Measurements from ENCODE around the gene THSD4.
"Not testable (repeated sequence)": the region's sequence is repeated elsewhere in the genome, so short reads cannot be mapped to it uniquely, and the experiment has no call there.

Gene THSD4

DNA sequence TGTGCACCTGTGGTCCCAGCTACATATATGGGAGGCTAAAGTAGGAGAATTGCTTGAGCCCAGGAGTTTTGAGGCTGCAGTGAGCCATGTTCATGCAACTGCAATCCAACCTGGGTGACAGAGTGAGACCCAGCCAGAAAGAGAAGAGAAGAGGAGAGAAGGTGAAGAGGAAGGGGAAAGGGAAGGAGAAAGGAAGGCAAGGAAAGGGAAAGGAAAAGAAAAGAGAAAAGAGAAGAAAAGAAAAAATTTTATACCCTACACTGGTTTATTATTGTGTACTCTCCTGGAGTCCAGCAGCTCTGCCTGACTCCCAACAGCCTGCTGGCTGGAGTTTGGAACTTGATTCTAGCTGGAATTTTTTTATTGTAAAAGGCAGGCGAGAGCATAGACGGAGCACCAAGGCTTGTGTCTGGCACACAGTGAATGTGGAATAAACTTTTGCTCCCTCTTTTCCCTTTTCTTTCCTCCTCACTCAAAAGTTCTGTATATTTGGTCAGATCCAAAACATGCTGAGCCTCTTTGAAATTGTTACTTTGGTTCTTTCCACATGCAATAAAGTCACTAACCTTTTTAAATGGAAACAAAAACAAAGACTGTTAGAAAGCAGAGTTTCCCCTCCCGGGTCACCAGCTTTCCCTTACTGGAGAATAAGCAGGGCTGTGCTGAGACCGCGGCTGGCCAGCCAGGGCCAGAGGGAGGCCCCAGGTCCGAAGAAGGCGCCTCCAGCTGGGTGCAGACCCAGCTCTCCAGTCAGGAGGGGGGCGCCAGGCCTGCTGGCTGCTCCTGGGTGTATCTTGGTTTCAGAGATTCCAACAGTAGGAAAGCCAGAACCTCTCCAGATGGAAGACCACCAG lies 9.9 kb downstream of the THSD4 start:
- no peak for DNase-seq

DNA sequence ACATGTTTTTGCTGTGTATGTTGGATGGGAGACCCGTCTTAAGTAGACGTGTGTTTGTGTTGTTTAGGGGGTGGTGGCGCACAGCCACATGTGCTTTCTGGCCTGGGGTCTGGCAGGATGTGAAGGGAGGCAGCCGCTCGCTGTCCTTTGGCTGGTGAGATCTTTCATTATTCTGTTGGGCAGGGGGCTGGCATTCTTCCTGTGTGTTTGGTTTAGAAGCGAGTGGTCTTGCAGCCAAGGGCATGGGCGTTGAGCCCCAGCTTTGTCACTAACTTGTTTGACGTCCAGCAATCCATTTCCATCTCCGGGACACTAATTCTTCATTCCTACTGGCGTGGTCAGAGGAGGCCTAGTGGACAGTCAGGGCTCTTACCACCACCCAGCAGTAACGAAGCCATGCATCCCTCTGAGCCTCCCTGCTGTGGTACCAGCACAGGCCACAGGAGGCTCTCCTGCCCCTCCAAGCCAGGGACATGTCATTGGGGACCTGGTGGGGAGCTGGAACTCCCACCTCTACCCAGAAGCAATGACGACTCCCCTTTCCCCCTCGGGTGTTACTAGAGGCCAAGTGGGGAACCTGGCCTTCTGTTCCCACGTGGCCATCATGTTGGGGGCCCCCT lies 10.7 kb downstream of the THSD4 start:
- no peak for DNase-seq

DNA sequence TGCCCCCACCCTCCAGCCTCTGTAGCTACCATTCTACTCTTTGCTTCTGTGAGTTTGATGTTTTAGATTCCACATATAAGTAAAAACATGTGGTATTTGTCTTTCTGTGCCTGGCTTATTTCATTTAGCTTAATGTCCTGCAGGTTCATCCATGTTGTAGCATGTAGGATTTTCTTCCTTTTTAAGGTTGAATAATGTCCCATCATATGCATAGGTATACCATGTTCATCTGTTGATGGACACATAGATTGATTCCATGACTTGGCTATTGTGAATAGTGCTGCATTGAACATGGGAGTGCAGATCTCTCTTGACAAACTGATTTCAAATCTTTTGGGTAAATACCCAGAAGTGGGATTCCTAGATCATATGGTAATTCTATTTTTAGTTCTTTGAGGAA lies 11.8 kb downstream of the THSD4 start:
- no peak for DNase-seq

DNA sequence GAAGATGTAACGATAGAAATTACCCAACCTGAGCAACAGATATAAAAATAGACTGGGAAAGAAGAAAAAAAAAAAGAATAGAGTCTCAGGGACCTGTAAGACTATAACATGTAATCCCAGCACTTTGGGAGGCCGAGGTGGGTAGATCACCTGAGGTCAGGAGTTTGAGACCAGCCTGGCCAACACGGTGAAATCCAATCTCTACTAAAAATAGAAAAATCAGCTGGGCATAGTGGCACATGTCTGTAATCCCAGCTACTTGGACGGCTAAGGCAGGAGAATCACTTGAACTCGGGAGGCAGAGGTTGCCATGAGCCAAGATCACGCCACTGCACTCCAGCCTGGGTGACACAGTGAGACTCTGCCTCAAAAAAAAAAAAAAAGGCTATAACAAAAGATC lies 12.9 kb downstream of the THSD4 start:
- not testable (repeated sequence) for DNase-seq

DNA sequence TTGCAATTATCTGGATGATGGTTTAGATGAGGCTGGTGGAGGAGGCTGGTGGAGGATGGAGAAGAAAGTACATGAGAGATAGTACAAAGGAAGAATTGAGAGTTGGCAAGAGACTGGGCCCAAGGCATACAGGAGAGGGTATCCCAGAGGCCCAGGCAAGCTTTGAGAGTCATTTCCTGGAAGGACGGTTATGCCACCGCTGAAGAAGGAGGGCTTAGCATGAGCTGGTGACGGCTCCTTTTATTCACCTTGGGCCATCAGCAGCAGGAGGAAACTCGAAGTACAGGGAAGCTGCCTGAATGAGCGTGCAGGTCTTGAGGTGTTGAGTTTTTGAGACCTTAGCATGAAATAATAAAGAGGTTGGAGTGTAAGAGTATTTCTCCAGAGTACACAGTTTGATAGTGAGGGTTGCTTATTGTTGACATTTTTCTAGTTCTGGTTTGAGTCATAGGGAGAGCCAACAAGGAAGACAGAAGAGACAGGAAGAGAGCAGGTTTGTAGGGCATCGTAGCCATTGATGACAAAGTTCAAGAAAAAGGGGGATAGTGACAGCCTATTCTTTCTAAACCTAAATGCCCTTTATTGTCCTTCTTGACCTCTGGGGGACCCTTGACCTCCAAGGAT lies 13.8 kb downstream of the THSD4 start:
- no peak for DNase-seq

DNA sequence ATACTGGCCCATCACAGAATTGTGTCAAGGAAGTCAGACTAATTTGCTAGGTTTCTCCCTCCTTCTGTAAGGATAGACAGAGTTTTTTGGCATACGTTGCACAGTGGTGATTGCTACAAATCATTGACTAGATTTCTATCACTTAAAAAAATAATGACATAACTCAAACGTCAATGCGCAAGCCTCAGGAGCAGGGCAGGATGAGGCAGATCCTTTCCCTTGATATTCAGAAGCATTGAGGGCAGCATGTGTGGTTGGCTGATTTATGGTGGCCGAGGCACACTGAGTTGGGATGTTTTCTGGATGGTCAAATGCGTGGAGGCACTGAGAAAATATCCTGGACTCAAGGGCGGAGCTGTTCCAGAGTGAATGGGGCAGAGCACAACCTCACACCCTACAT lies 14.4 kb downstream of the THSD4 start:
- DNase-seq, result no peak

DNA sequence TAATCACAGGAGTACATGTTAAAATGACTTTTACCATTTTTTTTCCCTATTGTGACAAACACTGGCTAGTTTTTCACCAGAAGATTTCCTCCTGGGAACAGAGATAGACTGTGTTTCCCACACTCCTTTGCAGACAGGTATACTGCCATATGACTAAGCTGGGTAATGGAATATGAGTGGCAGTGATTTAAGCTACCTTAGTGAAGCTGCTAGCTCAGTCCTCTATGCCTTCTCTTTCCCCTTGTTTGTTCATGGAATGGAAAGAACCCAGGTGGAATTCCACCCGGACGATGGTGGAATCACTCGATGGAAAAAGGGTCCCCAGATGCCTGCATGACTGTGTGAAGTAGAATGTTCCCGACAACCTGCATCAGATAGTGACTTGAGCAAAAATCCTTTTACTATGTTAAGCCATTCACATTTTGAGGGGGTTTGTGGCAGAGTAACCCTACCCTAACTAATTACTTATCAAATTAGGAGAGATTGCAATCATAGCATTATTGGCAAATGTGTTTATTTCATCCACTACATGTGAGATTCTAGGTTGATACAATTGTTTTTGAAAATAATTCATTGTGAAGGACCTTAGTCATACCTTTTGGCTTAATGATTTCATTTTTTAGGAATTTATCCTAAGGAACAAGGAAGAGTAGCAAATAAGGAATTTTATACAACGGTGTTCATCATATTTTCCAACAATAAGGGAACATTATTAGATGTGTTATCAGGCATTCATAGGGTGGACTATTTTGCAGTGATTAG lies 16.5 kb downstream of the THSD4 start:
- no peak for DNase-seq

DNA sequence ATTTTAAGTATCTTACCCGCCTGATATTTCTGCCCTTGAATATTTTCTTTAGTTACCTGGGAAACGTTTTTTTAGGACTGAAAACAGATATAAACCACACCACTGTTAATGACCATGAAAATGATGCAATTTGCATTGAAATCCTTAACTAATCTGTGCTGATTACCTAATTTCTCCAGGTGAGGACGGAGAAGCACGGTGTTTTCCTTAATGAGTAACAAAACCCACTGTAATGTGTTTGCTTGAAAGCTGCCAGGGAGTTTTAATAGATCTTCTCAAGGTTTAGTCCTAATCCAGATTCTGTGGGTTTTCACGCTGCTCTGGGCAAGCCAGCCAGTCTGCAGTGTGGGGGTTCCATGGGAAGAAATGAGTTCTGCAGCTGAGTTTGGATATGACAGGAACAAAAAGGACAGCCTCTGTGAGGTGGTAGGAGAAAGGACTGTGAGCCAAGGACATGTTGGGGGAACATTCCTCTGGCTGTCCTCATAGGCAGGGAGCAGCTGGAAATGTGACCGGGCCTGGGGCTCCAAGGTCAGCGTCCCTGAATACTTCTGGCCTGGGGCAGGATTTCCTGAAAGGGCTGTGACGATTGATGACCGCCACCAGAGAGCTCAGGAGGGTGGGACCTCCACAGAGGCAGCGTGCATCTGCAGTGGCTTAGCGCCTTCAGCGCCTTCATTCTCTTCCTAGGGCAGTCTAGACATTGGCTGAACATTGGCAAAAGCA lies 18.6 kb downstream of the THSD4 start:
- no peak for DNase-seq

DNA sequence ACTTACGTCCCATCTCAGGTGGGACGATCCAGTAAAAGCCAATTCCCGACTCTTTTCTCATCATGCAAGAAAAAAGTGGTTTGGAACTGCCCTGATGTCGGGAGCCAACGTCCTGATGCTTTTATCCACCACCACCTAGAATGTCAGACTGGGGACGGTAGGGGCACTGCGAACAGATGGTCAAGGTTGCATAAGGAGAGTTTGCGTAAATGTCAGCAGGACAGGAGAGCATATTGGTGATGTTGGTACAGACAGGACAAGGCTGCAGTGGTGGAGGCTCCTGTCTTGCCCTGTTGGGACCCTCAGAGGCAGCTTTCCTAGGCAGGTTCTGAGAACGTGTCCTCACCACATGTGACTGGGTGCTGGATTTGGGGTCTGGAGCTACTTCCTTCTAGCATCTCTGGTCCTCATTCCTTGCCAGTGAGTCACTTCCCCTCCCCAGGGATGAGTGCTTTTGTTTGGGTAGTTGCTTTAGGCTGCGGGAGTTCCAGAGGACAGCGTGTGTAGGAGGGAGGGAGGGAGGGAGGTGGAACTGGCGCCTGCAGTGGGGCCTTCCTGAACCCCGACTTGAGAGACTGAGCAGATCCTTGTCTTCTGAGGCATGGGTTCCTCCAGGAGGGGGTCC lies 21.0 kb downstream of the THSD4 start:
- no peak for DNase-seq

DNA sequence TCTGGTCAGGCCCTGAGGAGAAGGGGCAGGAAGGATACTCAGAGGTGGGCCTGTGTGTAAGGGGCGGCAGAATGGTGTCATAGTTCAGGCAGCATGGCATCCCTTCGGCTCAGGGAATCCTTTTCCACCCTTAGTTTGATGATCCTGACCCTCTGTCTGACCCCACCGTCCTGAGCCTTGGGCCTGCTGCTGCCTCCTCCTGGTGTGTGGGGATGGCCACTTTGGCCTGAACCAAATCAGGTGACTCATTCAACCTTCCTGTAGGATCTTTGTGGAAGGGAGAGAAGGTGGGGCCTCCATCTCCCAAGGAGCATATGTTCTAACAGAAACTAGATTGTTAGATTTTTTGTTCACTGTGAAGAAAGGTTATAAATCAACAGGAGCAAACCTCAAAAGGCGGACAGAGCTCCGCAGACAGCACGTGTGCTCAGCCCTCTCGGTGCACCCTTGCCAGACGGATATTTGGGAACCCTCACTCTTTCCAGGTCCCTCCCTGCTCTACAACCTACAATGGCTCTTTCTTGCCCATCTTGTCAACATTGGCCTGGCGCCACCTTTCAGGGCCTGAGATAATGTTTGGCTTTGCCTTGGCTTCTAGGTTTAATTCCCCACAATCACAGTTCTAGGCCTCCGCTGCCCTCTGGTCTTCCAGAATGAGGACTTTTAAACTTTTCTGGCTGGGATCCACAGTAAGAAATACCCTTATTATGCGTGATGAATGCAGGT lies 21.7 kb downstream of the THSD4 start:
- no peak for DNase-seq

DNA sequence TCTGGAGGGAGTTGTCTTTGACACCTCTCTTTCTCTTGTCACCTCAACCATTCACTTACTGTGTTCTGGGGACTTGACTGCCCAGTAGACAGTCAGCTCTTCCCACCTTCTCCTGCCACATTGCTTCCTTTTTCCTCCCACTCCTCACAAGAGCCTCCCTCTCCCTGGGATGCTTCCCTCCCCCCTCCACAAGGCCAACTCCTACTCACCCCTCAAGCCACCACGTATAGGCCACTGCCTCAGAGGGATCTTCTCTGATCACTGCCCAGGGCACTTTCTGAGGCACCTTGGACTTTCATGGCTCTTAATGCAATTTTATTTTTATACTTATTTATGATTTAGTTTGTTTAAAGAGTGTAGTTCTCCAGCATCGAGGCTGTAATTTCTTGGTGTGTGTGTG lies 23.2 kb downstream of the THSD4 start:
- DNase-seq, result no peak

DNA sequence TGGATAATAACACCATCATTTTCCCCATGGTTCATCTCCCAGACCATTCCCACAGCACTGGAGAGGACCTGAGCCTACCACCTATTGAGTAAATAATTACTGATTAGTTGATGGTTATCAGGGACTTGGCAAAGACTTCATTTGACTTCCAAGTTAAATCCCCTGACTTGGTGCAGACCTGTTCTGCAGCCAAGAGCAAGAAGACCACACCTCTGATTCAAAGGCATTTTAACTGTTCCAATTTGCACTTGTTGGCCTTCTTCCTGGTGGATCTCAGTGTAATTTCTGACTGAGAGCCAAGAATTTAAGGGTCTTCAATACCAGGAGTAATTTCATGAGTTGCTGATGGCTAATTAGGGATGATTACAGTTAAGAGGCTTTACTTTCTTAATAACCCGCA lies 24.0 kb downstream of the THSD4 start:
- DNase-seq, result no peak

DNA sequence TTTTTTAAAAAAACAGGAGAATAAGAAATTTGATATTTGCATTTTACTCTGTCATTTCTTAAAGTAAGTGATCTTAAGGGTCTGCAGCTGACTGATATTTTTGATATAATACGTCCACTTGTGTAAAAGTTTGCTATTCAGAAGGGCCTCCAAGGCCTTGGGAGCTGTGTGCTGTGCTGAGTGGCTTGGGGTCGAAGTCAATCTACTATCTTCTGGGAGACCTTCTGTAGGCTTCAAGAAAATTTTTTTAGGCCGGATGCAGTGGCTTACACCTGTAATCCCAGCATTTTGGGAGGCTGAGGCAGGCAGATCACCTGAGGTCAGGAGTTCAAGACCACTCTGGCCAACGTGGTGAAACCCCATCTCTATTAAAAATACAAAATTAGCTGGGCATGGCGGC lies 26.3 kb downstream of the THSD4 start:
- no peak for DNase-seq

DNA sequence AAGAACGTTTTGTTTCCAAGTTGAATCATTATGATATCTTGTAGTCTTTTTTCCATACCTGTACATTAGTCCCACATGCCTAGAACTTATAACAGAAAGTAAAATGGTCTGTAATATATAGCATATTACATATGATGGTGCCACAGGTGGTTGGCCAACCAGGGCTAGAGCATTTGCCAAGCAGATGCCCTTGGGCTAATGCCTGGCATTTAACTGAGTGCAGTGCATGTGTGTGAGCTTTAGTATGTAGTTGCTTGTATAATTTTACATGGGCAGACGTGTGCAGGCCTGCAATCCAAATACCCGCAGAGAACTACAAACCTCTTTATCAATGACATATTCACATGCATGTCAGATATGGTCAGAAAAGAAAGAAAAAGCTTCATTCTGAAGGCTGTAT lies 27.5 kb downstream of the THSD4 start:
- DNase-seq, result no peak

DNA sequence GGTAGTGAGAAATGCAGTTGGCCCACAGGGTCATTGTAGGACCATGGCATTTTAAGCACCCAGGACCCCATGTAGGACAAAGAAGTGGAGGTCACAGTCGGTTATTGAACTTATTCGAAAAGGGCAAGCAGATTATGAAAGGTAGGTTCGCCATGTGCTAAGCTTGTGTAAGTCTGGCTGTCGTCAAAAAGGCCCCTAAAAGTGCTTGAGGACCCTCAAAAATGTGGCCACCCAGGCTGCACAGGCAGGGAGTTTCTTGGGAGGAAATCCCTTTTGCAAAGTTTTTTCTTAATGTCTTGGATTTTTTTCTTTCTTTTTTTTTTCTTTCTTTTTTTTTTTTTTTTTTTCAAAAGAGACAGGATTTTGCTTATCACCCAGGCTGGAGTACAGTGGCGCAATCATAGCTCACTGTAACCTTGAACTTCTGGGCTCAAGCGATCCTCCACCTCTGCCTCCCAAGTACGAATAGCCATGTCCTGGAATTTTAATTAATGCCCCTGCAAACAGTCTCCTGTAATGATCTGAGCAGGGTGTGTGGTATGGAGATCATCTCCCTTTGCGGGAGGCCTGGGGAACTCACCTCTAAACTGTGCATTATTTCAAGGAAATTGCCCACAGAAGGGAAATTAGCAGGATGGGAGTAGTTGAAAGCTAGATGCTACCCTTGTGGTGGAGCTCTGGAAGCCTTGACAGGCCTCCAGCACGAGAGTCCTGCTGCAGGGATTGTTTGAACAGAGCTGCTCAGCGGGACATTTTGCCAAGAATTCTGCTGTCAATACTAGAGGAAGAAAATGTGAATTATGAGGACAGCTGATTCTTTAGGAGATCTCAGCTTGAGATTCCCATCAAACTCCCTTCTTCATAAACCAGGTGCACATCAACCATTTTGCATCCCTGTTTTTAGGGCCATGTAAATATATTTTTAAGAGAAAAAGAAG lies 28.4 kb downstream of the THSD4 start:
- no peak for DNase-seq

DNA sequence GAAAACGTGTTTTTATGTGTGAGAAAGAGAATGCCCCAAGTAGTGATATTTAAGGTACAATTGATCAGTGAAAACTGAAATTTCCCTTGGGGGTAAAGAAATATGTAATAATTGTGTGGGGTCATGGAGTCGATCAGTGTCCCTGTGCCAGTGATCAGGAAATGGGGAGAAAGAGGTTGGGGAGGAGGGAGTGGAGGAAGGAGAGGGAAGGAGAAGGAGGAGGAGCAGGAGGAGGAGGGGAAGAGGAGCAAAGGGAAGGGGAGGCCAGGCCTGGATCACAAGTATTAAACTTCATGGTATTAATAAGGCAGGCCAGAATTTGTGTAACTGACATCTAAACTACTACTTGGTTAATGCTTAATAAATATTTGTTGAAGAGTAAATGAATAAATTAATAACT lies 30.4 kb downstream of the THSD4 start:
- DNase-seq, result no peak

DNA sequence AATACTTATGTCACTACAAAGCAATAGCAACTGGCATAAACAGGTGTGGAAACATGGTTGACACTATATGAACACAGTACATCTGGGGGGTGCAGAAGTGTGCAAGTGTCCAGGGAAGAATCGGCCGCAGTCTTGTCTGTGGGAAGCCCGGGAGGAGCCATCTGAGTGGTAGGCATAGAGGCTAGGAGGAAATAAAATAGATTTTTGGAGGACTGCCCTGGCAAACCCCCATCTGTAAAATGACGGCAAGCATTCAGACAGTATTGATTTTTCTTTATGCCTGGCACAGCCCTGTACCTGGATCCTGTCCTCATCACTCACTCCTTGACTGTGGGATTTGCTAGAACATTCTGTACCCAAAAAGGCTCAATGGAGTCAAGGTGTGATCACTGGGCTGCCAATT lies 31.3 kb downstream of the THSD4 start:
- DNase-seq, result no peak

DNA sequence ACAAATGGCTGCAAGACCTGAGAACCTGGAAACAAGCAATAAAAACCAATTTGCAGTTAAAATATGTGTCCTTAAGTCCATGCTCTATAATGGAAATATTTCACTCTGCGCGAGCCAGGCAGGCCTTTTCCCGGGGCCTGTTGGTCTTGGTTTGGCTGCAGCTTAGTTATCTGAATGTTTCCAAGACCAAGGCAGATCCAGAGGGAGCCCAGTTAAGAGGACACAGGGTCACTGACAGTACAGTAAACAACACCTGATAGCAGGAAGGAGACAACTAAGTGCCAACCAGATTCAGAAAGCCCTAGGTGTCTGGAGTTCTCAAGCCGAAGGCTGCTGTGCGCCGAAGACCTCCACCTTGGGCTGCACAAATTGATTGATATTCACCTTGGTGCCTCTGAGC lies 32.8 kb downstream of the THSD4 start:
- no peak for DNase-seq

DNA sequence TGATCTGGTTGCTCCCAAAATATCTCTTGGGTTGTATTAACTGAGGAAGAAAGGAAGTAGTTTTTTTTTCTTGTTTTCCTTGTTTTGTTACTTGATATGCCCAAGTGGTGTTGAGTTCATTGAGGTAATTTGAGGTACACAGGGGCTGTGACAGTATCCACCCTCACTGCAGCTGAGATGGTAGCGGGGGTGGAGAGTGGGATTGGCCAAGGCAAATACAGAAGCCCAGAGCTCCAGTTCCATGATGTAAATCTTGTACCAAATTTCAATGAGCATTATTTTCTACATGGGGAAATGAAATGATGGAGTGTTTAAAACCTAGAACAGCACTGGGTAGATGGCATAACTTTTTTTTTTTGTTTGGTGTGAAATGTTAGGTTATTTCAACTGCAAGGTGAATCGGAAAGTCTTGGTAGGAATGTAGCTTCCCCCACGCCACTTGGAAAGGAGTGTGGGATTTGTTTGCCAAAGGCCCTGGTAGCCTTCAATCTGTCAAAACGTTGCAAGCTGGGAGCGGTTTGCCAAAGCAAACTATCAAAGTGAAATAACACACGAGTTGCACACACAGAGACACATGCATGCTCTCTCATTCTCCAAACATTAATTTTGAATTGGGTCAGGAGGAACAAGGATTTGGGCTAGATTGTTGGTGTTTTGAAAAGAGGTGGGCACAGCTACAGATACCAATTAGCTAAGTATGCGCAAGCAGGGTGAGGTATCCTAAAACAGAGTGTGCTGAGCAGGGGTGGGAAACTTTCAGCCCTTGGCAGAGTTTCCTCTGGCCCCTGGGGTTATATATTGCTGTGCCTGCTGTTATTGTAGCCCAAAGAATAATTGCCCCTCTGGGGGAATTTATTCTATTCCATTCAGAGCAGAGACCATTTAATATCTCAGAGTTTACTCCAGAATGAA lies 34.6 kb downstream of the THSD4 start:
- peak; percentile 24 to 52 for DNase-seq

Data from NCI-H2081 (cell line).